HG02571 (cell line): ENCODE results near the gene MCM5.
"Not testable (repeated sequence)": the region's sequence is repeated elsewhere in the genome, so short reads cannot be mapped to it uniquely, and the experiment has no call there.

Experiments used
- ATAC-seq: cut with Tn5 transposase; IDR thresholded peaks from one replicate; pipeline ENCODE4 v1.9.1; 2021; ENCODE audit warnings: mild to moderate bottlenecking, moderate library complexity; ENCODE audit not compliant: unreplicated experiment

The MCM5 gene

DNA sequence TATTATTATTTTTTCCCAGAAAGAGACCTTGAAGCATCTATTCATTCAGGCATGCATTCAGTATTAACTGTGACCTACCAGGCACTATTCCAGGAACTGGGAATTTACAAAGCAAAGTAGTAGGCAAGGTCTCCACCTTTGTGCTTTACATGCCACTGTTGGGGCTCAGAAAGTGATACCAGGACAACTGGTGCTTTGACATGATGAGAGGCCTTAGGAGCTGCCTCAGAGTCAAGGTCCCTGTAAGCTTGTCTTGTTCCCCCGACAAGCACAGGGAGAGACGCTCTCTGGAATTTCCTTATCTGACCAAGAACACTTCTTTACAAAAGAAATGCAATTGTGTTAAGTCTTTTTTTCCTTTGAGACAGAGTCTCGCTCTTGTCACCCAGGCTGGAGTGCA lies 21.3 kb upstream of the MCM5 start:
- no peak for ATAC-seq

DNA sequence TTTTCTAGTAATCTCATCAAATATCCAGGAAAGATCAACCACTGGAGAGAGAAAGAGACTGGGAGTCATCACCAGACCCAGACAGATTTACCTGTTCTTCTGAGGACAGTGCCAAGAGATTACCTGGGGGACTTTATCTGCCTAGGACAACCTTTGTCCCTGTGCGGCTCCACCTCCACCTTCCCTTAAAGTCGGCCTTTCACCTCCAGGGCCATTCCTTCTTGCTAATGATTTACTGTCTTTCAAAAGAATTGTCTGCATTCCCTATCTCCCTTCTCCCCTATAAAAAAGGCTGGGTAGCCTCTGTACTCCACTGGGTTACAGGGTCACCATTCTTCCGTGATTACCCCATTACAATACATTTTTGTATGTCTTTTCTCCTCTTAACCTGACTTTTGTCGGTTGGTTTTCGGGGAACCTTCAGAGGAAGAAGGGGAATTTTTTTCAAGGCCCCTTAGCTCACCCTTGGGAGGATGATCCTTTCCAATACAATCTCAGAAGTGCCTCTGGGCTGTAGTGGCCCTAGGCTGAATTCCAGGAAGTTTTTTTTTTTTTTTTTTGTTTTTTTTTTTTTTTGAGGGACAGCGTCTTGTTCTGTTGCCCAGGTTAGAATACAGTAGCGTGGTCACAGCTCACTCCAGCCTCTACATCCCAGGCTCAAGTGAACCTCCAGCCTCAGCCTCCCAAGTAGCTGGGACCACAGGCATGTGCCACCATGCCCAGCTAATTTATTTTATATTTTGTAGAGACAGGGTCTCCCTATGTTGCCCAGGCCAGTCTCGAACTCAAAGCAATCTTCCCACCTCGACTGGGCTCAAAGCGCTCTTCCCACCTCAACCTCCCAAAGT lies 20.6 kb upstream of the MCM5 start:
- ATAC-seq, result no peak

- ATAC-seq, result no peak
These were observed 19.9 kb upstream of the MCM5 start for GRCh38 chr22:35380013-35380412.

DNA sequence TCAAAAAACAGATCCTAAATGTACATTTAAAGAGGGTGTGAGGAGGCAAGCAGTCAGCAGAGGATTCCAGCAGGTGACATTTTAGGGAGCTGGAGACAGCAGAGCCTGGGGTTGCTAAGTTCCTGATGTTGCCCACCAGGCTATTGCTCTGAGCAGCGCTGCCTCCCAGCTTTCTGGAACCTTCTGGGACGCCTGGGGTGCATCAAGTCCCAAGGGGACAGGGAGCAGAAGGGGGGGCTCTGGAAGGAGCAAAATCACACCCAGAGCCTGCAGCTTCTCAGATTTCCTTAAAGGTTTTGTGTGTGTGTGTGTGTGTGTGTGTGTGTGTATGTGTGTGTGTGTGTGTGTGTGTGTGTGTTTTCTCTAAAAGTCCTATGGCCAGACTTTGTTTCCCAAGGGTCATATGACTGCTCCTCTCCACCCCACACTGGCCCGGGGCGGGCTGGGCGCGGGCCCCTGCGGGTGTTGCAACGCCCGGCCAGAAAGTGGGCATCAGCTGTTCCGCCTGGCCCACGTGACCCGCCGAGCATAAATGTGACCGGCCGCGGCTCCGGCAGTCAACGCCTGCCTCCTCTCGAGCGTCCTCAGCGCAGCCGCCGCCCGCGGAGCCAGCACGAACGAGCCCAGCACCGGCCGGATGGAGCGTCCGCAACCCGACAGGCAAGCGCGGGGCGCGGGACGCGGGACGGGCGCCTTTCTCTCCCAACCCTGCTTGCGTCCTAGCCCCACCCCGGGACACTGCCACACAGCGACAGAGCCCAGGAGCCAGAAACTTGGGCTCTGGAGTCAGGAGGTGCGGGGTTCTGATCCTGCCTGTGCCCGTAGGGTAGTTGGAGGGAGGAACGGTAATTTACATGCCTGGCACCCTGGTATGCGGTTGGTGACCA lies 19.2 kb upstream of the MCM5 start, which contains the start of gene HMOX1:
TSS of gene HMOX1 (plus strand) at position 560 of the 887 bp plus-strand sequence. CDS start at position 638, 78 bp downstream.
- no peak for ATAC-seq

DNA sequence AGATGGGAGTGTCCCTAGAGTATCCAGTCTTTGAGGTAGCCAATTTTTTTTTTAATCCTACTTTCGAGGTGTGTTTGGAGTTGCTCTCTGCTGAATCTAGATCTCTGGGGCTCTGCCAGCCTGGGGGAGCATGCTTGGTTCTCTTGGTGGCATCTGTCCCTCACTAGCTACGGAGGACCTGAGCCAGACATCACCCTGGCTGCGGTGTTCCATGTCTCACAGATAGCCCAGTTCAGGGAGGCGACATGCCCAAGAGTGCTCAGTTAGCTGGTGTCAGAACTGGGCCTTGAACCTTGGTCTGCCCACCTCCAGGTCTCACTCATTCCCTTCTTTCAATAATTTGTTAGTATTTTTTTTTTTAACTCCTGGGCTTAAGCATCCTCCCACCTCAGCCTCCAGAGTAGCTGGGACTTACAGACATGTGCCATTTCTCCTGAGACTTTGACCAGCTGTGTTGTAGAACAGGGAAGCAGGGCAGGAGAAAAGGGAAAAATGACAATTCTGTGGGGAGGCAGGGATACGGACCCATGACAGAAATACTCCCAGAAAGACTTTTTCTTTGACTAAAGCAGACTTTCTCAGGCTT lies 18.4 kb upstream of the MCM5 start:
- ATAC-seq, result no peak

DNA sequence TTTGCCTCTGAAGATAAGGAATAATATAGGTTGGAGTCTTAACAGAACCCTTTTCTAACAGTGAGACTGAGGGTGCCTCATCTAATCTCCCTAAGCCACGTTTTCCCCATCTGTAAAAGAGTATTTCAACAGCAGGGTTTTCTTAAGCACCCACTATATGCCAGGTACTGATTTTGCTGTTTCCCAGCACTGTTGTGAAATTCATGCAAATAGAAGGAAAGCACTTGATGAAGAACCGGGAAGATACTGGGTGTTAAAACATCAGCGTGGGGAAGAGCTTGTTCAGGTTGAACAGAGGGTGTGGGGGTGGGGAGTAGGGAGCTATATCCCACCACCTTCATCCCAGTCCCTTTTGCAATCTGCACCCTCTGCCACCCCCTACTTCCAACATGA lies 16.3 kb upstream of the MCM5 start:
- no peak for ATAC-seq

GRCh38 chr22:35384527-35384926 lies 15.4 kb upstream of the MCM5 start:
- no peak for ATAC-seq

DNA sequence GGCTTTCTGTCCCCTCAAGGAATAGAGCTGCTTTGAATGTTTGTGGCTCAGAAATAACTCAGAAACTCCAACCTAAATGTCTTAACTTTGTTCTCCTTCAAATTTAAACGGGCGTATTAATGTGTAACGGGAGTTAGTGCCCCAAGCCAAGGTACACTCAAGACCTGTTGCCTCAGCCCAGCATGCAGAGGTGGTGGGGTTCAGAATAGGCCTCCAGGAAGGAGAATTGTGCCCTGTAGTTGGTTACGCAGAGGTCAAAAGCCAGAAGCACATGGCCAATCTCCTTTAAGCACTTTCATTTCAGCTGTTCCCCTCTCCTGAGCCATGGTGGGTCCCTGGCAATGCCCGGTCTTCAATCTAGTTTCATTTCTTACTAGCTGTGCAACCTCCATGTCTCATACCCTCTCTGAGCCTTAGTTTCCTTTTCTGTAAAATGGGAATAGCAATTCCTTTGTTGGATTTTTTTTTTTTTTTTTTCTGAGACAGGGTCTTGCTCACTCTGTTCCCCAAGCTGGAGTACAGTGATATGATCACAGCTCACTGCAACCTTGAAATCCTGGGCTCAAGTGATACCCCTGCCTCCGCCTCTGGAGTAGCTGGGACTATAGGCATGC lies 14.9 kb upstream of the MCM5 start:
- ATAC-seq, result no peak

DNA sequence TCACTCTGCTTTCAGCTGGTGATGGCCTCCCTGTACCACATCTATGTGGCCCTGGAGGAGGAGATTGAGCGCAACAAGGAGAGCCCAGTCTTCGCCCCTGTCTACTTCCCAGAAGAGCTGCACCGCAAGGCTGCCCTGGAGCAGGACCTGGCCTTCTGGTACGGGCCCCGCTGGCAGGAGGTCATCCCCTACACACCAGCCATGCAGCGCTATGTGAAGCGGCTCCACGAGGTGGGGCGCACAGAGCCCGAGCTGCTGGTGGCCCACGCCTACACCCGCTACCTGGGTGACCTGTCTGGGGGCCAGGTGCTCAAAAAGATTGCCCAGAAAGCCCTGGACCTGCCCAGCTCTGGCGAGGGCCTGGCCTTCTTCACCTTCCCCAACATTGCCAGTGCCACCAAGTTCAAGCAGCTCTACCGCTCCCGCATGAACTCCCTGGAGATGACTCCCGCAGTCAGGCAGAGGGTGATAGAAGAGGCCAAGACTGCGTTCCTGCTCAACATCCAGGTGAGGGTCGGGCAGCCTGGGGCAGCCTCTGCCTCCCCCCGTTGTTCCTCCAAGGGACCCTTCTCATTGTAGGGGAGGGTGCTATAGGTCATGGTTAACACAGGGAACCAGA lies 13.2 kb upstream of the MCM5 start:
- no peak for ATAC-seq

GRCh38 chr22:35390933-35391332 lies 9.0 kb upstream of the MCM5 start:
- ATAC-seq, result no peak

- no peak for ATAC-seq
These were observed 7.6 kb upstream of the MCM5 start for GRCh38 chr22:35392357-35392756.

GRCh38 chr22:35393116-35394010 lies 6.6 kb upstream of the MCM5 start:
- no peak for ATAC-seq

DNA sequence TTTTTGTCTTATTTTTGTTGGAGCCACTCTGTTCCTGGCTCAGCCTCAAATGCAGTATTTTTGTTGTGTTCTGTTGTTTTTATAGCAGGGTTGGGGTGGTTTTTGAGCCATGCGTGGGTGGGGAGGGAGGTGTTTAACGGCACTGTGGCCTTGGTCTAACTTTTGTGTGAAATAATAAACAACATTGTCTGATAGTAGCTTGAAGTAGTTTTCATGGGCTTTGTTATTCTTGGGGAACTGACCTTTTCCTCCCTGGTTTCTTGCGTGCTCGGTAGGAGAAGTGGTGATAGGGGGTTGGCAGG lies 6.0 kb upstream of the MCM5 start:
- ATAC-seq, result no peak

DNA sequence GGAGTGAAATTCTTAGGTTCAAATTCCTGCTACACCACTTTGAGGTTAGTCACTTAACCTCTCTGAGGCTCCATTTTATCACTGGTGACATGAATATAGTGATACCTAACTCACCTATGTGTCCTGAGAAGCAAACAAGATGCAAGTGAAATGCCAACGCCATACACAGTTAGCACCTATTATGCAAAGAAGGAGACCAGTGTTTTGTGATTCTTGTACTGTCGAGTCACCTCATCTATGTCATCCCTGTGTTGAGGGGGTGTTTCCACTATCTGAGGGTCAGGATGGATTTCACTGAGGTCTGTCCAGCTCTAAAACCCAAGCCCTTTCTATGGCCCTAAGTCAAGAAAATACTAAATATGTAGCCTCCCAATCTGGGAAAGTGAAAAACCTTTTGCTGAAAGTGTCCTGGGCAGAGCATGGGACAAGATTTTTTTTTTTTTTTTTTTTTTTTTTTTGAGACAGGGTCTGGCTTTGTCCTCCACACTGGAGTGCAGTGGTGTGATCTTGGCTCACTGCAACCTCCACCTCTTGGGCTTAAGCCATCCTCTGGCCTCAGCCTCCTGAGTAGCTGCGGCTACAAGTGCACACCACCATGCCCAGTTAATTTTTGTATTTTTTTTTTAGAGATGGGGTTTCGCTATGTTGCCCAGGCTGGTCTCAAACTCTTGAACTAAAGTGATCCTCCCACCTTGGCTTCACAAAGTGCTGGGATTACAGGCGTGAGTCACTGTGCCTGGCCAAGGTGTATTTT lies 5.0 kb upstream of the MCM5 start:
- no peak for ATAC-seq

- not testable (repeated sequence) for ATAC-seq
These were observed 3.3 kb upstream of the MCM5 start for GRCh38 chr22:35396622-35397021.

DNA sequence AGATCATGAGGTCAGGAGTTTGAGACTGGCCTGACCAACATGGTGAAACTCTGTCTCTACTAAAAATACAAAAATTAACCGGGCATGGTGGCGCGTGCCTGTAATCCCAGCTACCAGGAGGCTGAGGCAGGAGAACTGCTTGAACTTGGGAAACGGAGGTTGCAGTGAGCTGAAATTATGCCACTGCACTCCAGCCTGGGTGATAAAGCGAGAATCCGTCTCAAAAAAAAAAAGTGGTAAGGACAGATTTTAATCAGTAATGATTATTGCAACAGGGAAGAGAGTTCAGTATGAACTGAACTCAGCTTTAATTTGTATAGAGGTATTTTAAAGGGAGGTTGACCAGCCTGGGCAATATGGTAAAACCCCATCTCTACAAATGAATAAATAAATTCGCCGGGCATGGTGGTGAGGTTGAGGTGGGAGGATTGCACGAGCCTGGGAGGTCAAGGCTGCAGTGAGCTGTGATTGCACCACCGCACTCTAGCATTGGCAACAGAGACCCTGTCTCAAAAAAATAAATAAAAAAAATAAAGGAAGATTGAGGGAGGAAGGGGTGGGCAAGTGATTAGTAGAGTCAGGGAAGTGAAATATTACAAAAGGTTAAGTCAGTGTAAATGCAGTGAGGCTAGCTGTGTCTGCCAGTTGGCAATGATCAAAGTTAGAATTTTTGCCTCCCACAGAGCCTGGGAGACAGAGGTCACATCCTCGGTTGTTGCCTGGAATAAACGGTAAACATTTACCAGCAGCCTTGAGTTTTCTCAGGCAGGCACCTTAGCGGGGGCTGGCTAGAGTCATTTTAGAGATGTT lies 2.6 kb upstream of the MCM5 start:
- no peak for ATAC-seq

DNA sequence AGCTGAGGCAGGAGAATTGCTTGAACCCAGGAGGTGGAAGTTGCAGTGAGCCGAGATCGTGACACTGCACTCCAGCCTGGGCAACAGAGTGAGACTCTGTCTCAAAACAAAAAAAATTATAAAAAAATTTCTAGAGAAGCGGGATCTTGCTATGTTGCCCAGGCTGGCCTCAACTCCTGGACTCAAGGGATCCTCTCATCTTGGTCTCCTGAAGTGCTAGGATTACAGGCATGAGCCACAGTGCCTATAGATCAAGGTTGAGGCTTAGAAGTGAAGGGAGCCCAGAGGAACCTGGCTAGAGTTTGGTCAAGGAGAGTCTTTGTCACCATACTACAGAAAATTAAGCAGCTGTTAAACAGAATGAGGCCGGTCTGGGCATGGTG lies 1.4 kb upstream of the MCM5 start:
- no peak for ATAC-seq

DNA sequence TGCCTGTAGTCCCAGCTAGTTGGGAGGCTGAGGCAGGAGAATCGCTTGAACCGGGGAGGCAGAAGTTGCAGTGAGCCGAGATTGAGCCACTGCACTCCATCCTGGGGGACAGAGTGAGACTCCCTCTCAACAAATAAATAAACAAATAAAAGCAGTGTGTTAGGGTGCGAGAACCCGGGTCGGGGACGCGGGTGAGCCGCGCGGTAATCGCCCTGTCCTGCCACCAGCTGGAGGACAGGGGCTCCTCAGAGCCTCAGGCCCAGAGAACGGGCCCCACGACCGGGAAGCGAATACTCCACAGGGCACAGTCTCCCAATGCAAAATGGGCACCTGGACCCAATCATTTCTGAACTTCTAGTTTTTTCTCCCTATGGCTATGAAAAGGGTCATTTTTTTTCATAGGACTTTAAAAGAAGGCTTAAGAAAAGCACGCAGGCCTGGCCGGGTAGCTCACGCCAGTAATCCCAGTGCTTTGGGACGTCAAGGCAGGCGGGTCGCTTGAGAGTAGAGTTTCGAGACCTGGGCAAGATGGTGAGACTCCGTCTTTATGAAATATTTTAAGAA lies 744 bp upstream of the MCM5 start:
- no peak for ATAC-seq
